Transverse colon (tissue), 4 donors: ENCODE data around the gene SLC27A4.

ENCODE experiments used
- CTCF ChIP-seq, 5 experiments: fragments of 200-600 bp in 3 of 5; fragments of 450-650 bp in 2 of 5; sonication (generic) in 3 of 5; IDR thresholded peaks; 1 replicate in 2 of 5; 2 replicates in 3 of 5; pipeline ENCODE4 v1.5.1; 2016 to 2017; ENCODE audit warnings: antibody characterized with exemption in 5 of 5, inconsistent platforms in 3 of 5, mild to moderate bottlenecking in 2 of 5, moderate library complexity in 1 of 5
- EP300 ChIP-seq: sonication (generic); formaldehyde crosslinking; IDR thresholded peaks from one replicate; pipeline ENCODE4 v1.6.1; 2017; ENCODE audit warnings: antibody characterized with exemption, low read depth
- POLR2A ChIP-seq: fragments of 450-650 bp; IDR thresholded peaks from one replicate; pipeline ENCODE4 v1.6.1; 2016; ENCODE audit warnings: antibody characterized with exemption, mild to moderate bottlenecking, moderate library complexity
- POLR2AphosphoS5 ChIP-seq, 3 donors: sonication (generic); formaldehyde crosslinking; IDR thresholded peaks; one replicate each; pipeline ENCODE4 v1.6.1; 2016; ENCODE audit warnings: antibody characterized with exemption in 3 of 3

- no peak for TF ChIP-seq POLR2A
- TF ChIP-seq CTCF (IDR thresholded peaks at IDR 0.05), result no peak
- no peak for TF ChIP-seq POLR2AphosphoS5 (IDR thresholded peaks at IDR 0.05)
- TF ChIP-seq EP300, result no peak
These were observed 22.7 kb upstream of the SLC27A4 start for GRCh38 chr9:128317629-128318028.
